ENCODE data around the gene NUB1.

NUB1 gene

GRCh38 chr7:151377406-151377805, 35.8 kb downstream of the NUB1 start:
- no peak for DNase-seq (ENCODE audit: low read depth in 1 of 2, low spot score in 1 of 2)
- no peak for TF ChIP-seq JUND (IDR thresholded peaks at IDR 0.05; ENCODE audit: low read depth)
- in situ Hi-C loops (cut with HindIII; ENCODE audit: low pct_unique_long_range_greater_than_20kb, low sequenced_read_pairs), result no loop called here

GRCh38 chr7:151378011-151378410, 36.4 kb downstream of the NUB1 start:
- TF ChIP-seq JUND (IDR thresholded peaks at IDR 0.05; ENCODE audit: low read depth), result no peak
- no peak for DNase-seq (ENCODE audit: low read depth in 1 of 2, low spot score in 1 of 2)
- in situ Hi-C loops (cut with HindIII; ENCODE audit: low pct_unique_long_range_greater_than_20kb, low sequenced_read_pairs), result no loop called here

GRCh38 chr7:151378496-151379192, 37.0 kb downstream of the NUB1 start:
- no peak for DNase-seq (ENCODE audit: low read depth in 1 of 2, low spot score in 1 of 2)
- in situ Hi-C loops (cut with HindIII; ENCODE audit: low pct_unique_long_range_greater_than_20kb, low sequenced_read_pairs), result no loop called here
- no peak for TF ChIP-seq JUND (IDR thresholded peaks at IDR 0.05; ENCODE audit: low read depth)

GRCh38 chr7:151379193-151379520, 37.5 kb downstream of the NUB1 start:
- in situ Hi-C loops (cut with HindIII; ENCODE audit: low pct_unique_long_range_greater_than_20kb, low sequenced_read_pairs), result no loop called here
- no peak for DNase-seq (ENCODE audit: low read depth in 1 of 2, low spot score in 1 of 2)
- TF ChIP-seq JUND (IDR thresholded peaks at IDR 0.05; ENCODE audit: low read depth), result no peak

- in situ Hi-C loops (cut with HindIII; ENCODE audit: low pct_unique_long_range_greater_than_20kb, low sequenced_read_pairs), result no loop called here
- TF ChIP-seq JUND (IDR thresholded peaks at IDR 0.05; ENCODE audit: low read depth), result no peak
- DNase-seq (ENCODE audit: low read depth in 1 of 2, low spot score in 1 of 2), result no peak
These were observed 38.1 kb downstream of the NUB1 start for GRCh38 chr7:151379534-151380198.

- no peak for DNase-seq (ENCODE audit: low read depth in 1 of 2, low spot score in 1 of 2)
- in situ Hi-C loops (cut with HindIII; ENCODE audit: low pct_unique_long_range_greater_than_20kb, low sequenced_read_pairs), result no loop called here
- no peak for TF ChIP-seq JUND (IDR thresholded peaks at IDR 0.05; ENCODE audit: low read depth)
These were observed 38.8 kb downstream of the NUB1 start for GRCh38 chr7:151380199-151381097.

- in situ Hi-C loops (cut with HindIII; ENCODE audit: low pct_unique_long_range_greater_than_20kb, low sequenced_read_pairs), result no loop called here
- no peak for DNase-seq (ENCODE audit: low read depth in 1 of 2, low spot score in 1 of 2)
- TF ChIP-seq JUND (IDR thresholded peaks at IDR 0.05; ENCODE audit: low read depth), result no peak
These were observed 39.4 kb downstream of the NUB1 start for GRCh38 chr7:151381098-151381347.

- in situ Hi-C loops (cut with HindIII; ENCODE audit: low pct_unique_long_range_greater_than_20kb, low sequenced_read_pairs), result no loop called here
- TF ChIP-seq JUND (IDR thresholded peaks at IDR 0.05; ENCODE audit: low read depth), result no peak
- DNase-seq (ENCODE audit: low read depth in 1 of 2, low spot score in 1 of 2), result no peak
These were observed 39.9 kb downstream of the NUB1 start for GRCh38 chr7:151381348-151382078.

GRCh38 chr7:151382079-151382885, 40.7 kb downstream of the NUB1 start:
- DNase-seq (ENCODE audit: low read depth in 1 of 2, low spot score in 1 of 2), result no peak
- TF ChIP-seq JUND (IDR thresholded peaks at IDR 0.05; ENCODE audit: low read depth), result no peak
- in situ Hi-C loops (cut with HindIII; ENCODE audit: low pct_unique_long_range_greater_than_20kb, low sequenced_read_pairs), result no loop called here

GRCh38 chr7:151383638-151384351, 42.2 kb downstream of the NUB1 start:
- TF ChIP-seq JUND (IDR thresholded peaks at IDR 0.05; ENCODE audit: low read depth), result no peak
- DNase-seq (ENCODE audit: low read depth in 1 of 2, low spot score in 1 of 2), result peak in 1 of 2 experiments; percentile 41
- in situ Hi-C loops (cut with HindIII; ENCODE audit: low pct_unique_long_range_greater_than_20kb, low sequenced_read_pairs), result no loop called here

- no peak for TF ChIP-seq JUND (IDR thresholded peaks at IDR 0.05; ENCODE audit: low read depth)
- in situ Hi-C loops (cut with HindIII; ENCODE audit: low pct_unique_long_range_greater_than_20kb, low sequenced_read_pairs), result no loop called here
- no peak for DNase-seq (ENCODE audit: low read depth in 1 of 2, low spot score in 1 of 2)
These were observed 42.7 kb downstream of the NUB1 start for GRCh38 chr7:151384352-151384697.
